Neural progenitor cell (in vitro differentiated cells): ENCODE data around the gene OTOS. TPM values are rescaled to one million over a fixed set of nuclear protein-coding genes. Genes with fewer than 3 reads are reported as not detected.

Experiments
- DNase-seq: peaks from one replicate; pipeline ENCODE4 v3.0.0-alpha.2; 2016; ENCODE audit warnings: low spot score
- H2AFZ ChIP-seq: fragments of 200-600 bp; sonication (generic); replicated peaks from 2 replicates; pipeline ENCODE4 v1.6.1; 2016; ENCODE audit warnings: antibody characterized with exemption
- H3F3A ChIP-seq: fragments of 200-600 bp; sonication (generic); 2 replicates; pipeline ENCODE4 v1.6.1; 2016; ENCODE audit warnings: antibody characterized with exemption, low read depth
- H3K27ac ChIP-seq: fragments of 200-600 bp; sonication (generic); 2 replicates; pipeline ENCODE4 v1.5.1; 2016; ENCODE audit warnings: mild to moderate bottlenecking
- H3K27me3 ChIP-seq: fragments of 200-600 bp; sonication (generic); 2 replicates; pipeline ENCODE4 v1.6.1; 2016; ENCODE audit warnings: mild to moderate bottlenecking, moderate library complexity
- H3K36me3 ChIP-seq: fragments of 200-600 bp; sonication (generic); 2 replicates; pipeline ENCODE4 v1.5.1; 2016
- H3K4me1 ChIP-seq: fragments of 200-600 bp; sonication (generic); 2 replicates; pipeline ENCODE4 v1.6.1; 2016; ENCODE audit warnings: mixed run types
- H3K4me2 ChIP-seq: fragments of 200-600 bp; sonication (generic); 2 replicates; pipeline ENCODE4 v1.6.1; 2016
- H3K4me3 ChIP-seq: fragments of 200-600 bp; sonication (generic); 2 replicates; pipeline ENCODE4 v1.5.1; 2016
- H3K79me2 ChIP-seq: fragments of 200-600 bp; sonication (generic); 2 replicates; pipeline ENCODE4 v1.6.1; 2016; ENCODE audit warnings: low read depth
- H3K9ac ChIP-seq: fragments of 200-600 bp; sonication (generic); 2 replicates; pipeline ENCODE4 v1.6.1; 2016
- H3K9me3 ChIP-seq: fragments of 200-600 bp; sonication (generic); 2 replicates; pipeline ENCODE4 v1.5.1; 2016; ENCODE audit warnings: low read depth
- H4K20me1 ChIP-seq: fragments of 200-600 bp; sonication (generic); 2 replicates; pipeline ENCODE4 v1.6.1; 2016; ENCODE audit warnings: low read depth
- H3K27ac Mint-ChIP-seq: 3 replicates; pipeline ENCODE4 v1.8.0; 2021; ENCODE audit warnings: mixed read lengths
- H3K27me3 Mint-ChIP-seq: 2 replicates; pipeline ENCODE4 v1.8.0; 2022; ENCODE audit warnings: low read depth, mild to moderate bottlenecking, inconsistent platforms, moderate library complexity, mixed read lengths; ENCODE audit not compliant: insufficient read depth
- H3K36me3 Mint-ChIP-seq: 3 replicates; pipeline ENCODE4 v1.8.0; 2021; ENCODE audit warnings: mixed read lengths
- H3K4me1 Mint-ChIP-seq: 3 replicates; pipeline ENCODE4 v1.8.0; 2021; ENCODE audit warnings: mixed read lengths
- H3K4me3 Mint-ChIP-seq: 3 replicates; pipeline ENCODE4 v1.8.0; 2021; ENCODE audit warnings: mild to moderate bottlenecking, moderate library complexity, mixed read lengths
- H3K9me3 Mint-ChIP-seq: 3 replicates; pipeline ENCODE4 v1.8.0; 2020; ENCODE audit warnings: mixed read lengths
- CTCF ChIP-seq: fragments of 200-600 bp; sonication (generic); IDR thresholded peaks from 2 replicates; pipeline ENCODE4 v1.5.1; 2017; ENCODE audit warnings: antibody characterized with exemption, mild to moderate bottlenecking
- EZH2 ChIP-seq: fragments of 200-600 bp; sonication (generic); IDR thresholded peaks from 2 replicates; pipeline ENCODE4 v1.6.1; 2017; ENCODE audit warnings: antibody characterized with exemption, mild to moderate bottlenecking, moderate library complexity
- EZH2phosphoT487 ChIP-seq: fragments of 200-600 bp; sonication (generic); IDR thresholded peaks from 2 replicates; pipeline ENCODE4 v1.6.1; 2017; ENCODE audit warnings: antibody characterized with exemption
- total RNA-seq: library from RNA; depleted of rRNA; stranded (reverse); fragments of >200 nt; gene quantifications from 2 replicates; pipeline ENCODE4 v1.2.3, GENCODE V29; 2015; ENCODE audit warnings: low replicate concordance

Gene OTOS
- total RNA-seq, 1 donor from 2014 or later = not detected

- Histone ChIP-seq H4K20me1 (no peaks in the 10 kb centered on the region), H3K27ac (no peak overlapping the region), H2AFZ (no peak overlapping the region), H3K36me3 (no peaks in the 10 kb centered on the region), H3K27me3 (peaks cover 21% of the 10 kb centered on the region), H3K4me3 (no peak overlapping the region), H3K79me2 (no peaks in the 10 kb centered on the region), H3F3A (peaks cover 9% of the 10 kb centered on the region), H3K4me1 (peaks cover 24% of the 10 kb centered on the region), H3K9ac (no peak overlapping the region), H3K9me3 (no peaks in the 10 kb centered on the region), H3K4me2 (no peak overlapping the region)
- TF ChIP-seq CTCF (no peak), EZH2phosphoT487 (no peak), EZH2 (no peak)
- H3K36me3 Mint-ChIP-seq = no peaks in the 10 kb centered on the region
- H3K4me1 Mint-ChIP-seq = peaks cover 23% of the 10 kb centered on the region
- no peak overlapping the region for H3K4me3 Mint-ChIP-seq
- no peak overlapping the region for H3K27ac Mint-ChIP-seq
- peaks cover 5% of the 10 kb centered on the region for H3K27me3 Mint-ChIP-seq
- no peaks in the 10 kb centered on the region for H3K9me3 Mint-ChIP-seq
- no peak for DNase-seq
Measured at GRCh38 chr2:240153418-240153817, 13.0 kb upstream of the OTOS start.

- H3K36me3 ChIP-seq = no peaks in the 10 kb centered on the region
- H3K4me2 ChIP-seq = no peak overlapping the region
- no peak overlapping the region for H3K4me3 ChIP-seq
- H4K20me1 ChIP-seq = no peaks in the 10 kb centered on the region
- Mint-ChIP-seq H3K27me3 (peaks cover 19% of the 10 kb centered on the region), H3K4me3 (no peak overlapping the region), H3K4me1 (peaks cover 21% of the 10 kb centered on the region), H3K9me3 (peaks cover 4% of the 10 kb centered on the region), H3K27ac (no peak overlapping the region), H3K36me3 (no peaks in the 10 kb centered on the region)
- TF ChIP-seq EZH2 (no peak), CTCF (no peak), EZH2phosphoT487 (no peak)
- no peaks in the 10 kb centered on the region for H3K79me2 ChIP-seq
- H3K4me1 ChIP-seq = peaks cover 23% of the 10 kb centered on the region
- no peaks in the 10 kb centered on the region for H3K9me3 ChIP-seq
- no peak overlapping the region for H3K27ac ChIP-seq
- peaks cover 21% of the 10 kb centered on the region for H3K27me3 ChIP-seq
- no peak overlapping the region for H3K9ac ChIP-seq
- peaks cover 17% of the 10 kb centered on the region for H3F3A ChIP-seq
- no peak overlapping the region for H2AFZ ChIP-seq
- DNase-seq = no peak
Measured at GRCh38 chr2:240151477-240152031, 11.1 kb upstream of the OTOS start.

- Mint-ChIP-seq H3K27me3 (peaks cover 17% of the 10 kb centered on the region), H3K27ac (no peak overlapping the region), H3K4me3 (no peak overlapping the region), H3K4me1 (peaks cover 8% of the 10 kb centered on the region), H3K36me3 (no peaks in the 10 kb centered on the region), H3K9me3 (peaks cover 4% of the 10 kb centered on the region)
- Histone ChIP-seq H3K4me2 (no peak overlapping the region), H3F3A (peaks cover 14% of the 10 kb centered on the region), H3K9ac (no peak overlapping the region), H3K79me2 (no peaks in the 10 kb centered on the region), H3K9me3 (no peaks in the 10 kb centered on the region), H3K36me3 (no peaks in the 10 kb centered on the region), H3K4me1 (peaks cover 10% of the 10 kb centered on the region), H3K4me3 (no peak overlapping the region), H3K27ac (no peak overlapping the region), H3K27me3 (peaks cover 21% of the 10 kb centered on the region), H4K20me1 (no peaks in the 10 kb centered on the region), H2AFZ (no peak overlapping the region)
- DNase-seq = peak; percentile 78
- TF ChIP-seq CTCF (peak; percentile 80), EZH2 (no peak)
Measured at GRCh38 chr2:240149943-240150784, 9.7 kb upstream of the OTOS start.
